Measurements from ENCODE around the gene KCNN1. TPM values are rescaled to one million over a fixed set of nuclear protein-coding genes. Genes with fewer than 3 reads are reported as not detected.

Gene KCNN1
- total and polyA plus RNA-seq, 2 of the 4 experiments (the other 2 are of a cell fraction): 0.09 TPM; not detected in 1

GRCh38 chr19:17951157-17951989, 15.5 kb upstream of the KCNN1 start:
- H4K91ac ChIP-seq (ENCODE audit: insufficient read depth, low read depth, low read length): no peak overlapping the region
- no peak overlapping the region for H4K8ac ChIP-seq (ENCODE audit: low read depth in 2 of 2, low read length in 2 of 2)
- H2BK5ac ChIP-seq (ENCODE audit: low read depth, low read length, poor library complexity, severe bottlenecking): no peak overlapping the region
- no peaks in the 10 kb centered on the region for H3K9me1 ChIP-seq (ENCODE audit: insufficient read depth, low read length)
- H3K4me1 ChIP-seq (ENCODE audit: control insufficient read depth, insufficient read depth, low read length): peaks cover 3% of the 10 kb centered on the region
- in situ Hi-C loops (cut with MboI; ENCODE audit: low sequenced_read_pairs) (no loop called here), dilution Hi-C loops (cut with HindIII; ENCODE audit: low sequenced_read_pairs, unreplicated experiment) (no loop called here), intact Hi-C loops (cut with micrococcal nuclease) (no loop called here)
- H3K27ac ChIP-seq (ENCODE audit: insufficient read depth, low read length): no peak overlapping the region
- H3K18ac ChIP-seq (ENCODE audit: low read depth, low read length): no peak overlapping the region
- DNase-seq (no peak), ATAC-seq (ENCODE audit: low read depth) (no peak)
- H3K14ac ChIP-seq (replicated peaks; ENCODE audit: low read depth, low read length): no peak overlapping the region
- no peaks in the 10 kb centered on the region for H3K36me3 ChIP-seq (ENCODE audit: control insufficient read depth, insufficient read depth, low read length)
- no peak overlapping the region for H3K56ac ChIP-seq (ENCODE audit: extremely low read depth, insufficient read depth, low read length)
- no peak overlapping the region for H2BK15ac ChIP-seq (ENCODE audit: low read depth, low read length)
- TF ChIP-seq POLR2A (IDR thresholded peaks at IDR 0.05; ENCODE audit: low read depth, low read length) (no peak), FOS (IDR thresholded peaks at IDR 0.05; ENCODE audit: low read depth, low read length) (no peak), RAD21 (IDR thresholded peaks at IDR 0.05; ENCODE audit: low read length) (no peak), BHLHE40 (IDR thresholded peaks at IDR 0.05; ENCODE audit: low read depth, low read length) (no peak), NFE2L2 (IDR thresholded peaks at IDR 0.05; ENCODE audit: low read depth, low read length) (no peak), ELK1 (IDR thresholded peaks at IDR 0.05; ENCODE audit: borderline replicate concordance, low read depth, low read length) (no peak), CHD1 (IDR thresholded peaks at IDR 0.05; ENCODE audit: low read depth, low read length) (no peak), MAZ (IDR thresholded peaks at IDR 0.05; ENCODE audit: borderline replicate concordance, low read depth, low read length) (no peak), USF2 (IDR thresholded peaks at IDR 0.05; ENCODE audit: low read depth, low read length) (no peak), MXI1 (IDR thresholded peaks at IDR 0.05; ENCODE audit: borderline replicate concordance, low read depth, low read length) (no peak), RFX5 (IDR thresholded peaks at IDR 0.05; ENCODE audit: low read depth, low read length) (no peak), CTCF (conservative IDR thresholded peaks at IDR 0.05; ENCODE audit: low read depth, low read length) (no peak), SMC3 (IDR thresholded peaks at IDR 0.05; ENCODE audit: low read depth, low read length) (no peak), RCOR1 (IDR thresholded peaks at IDR 0.05; ENCODE audit: insufficient replicate concordance, low read length) (no peak), MAFK (IDR thresholded peaks at IDR 0.05; ENCODE audit: low read depth, low read length) (no peak), CEBPB (IDR thresholded peaks at IDR 0.05; ENCODE audit: low read depth, low read length) (no peak)
- H2AK5ac ChIP-seq (ENCODE audit: low read depth, low read length): no peak overlapping the region
- POLR2A ChIA-PET (ENCODE audit: unreplicated experiment): no interaction called here
- H3K9me3 ChIP-seq (ENCODE audit: control insufficient read depth, insufficient read depth, low read length): no peaks in the 10 kb centered on the region; the same call in 1 of the 2 replicates
- peaks cover 66% of the 10 kb centered on the region for H3K27me3 ChIP-seq (ENCODE audit: control insufficient read depth, insufficient read depth, low read length)
- H2AK9ac ChIP-seq (replicated peaks; ENCODE audit: low read depth, low read length, poor library complexity): peak overlapping the region; percentile 55
- CTCF ChIA-PET: no interaction called here
- H3K79me1 ChIP-seq (ENCODE audit: low read depth in 1 of 2, low read length in 2 of 2): no peaks in the 10 kb centered on the region
- H2AFZ ChIP-seq (replicated peaks; ENCODE audit: low read length, poor library complexity): peak overlapping the region; percentile 58
- no peak overlapping the region for H3K23ac ChIP-seq (ENCODE audit: low read depth, low read length)
- no peak overlapping the region for H3K4me3 ChIP-seq (ENCODE audit: insufficient read depth, low read depth, low read length)
- H2BK120ac ChIP-seq (ENCODE audit: low read depth, low read length): no peak overlapping the region
- H2BK20ac ChIP-seq (ENCODE audit: low read depth, low read length): no peak overlapping the region
- H4K5ac ChIP-seq (ENCODE audit: low read depth, low read length): no peak overlapping the region
- H3K4me2 ChIP-seq (ENCODE audit: low read depth, low read length): no peak overlapping the region
- WGBS, 2 experiments (ENCODE audit: extremely low coverage in 2 of 2, insufficient read length in 1 of 2): no CpG with 5 or more reads among the region's 33 CpGs
- H3K4ac ChIP-seq (ENCODE audit: low read depth, low read length): no peak overlapping the region
- no peaks in the 10 kb centered on the region for H4K20me1 ChIP-seq (ENCODE audit: insufficient read depth, low read length)
- BruUV-seq (replicated peaks): no TSS peak
- no peak overlapping the region for H3K9ac ChIP-seq (ENCODE audit: low read depth, low read length)

All from IMR-90 (cell line).